ENCODE measurements around the gene BPTF. TPM values are rescaled to one million over a fixed set of nuclear protein-coding genes. Genes with fewer than 3 reads are reported as not detected.
"Not testable (repeated sequence)": the region's sequence is repeated elsewhere in the genome, so short reads cannot be mapped to it uniquely, and the experiment has no call there.

Gene BPTF
- total and polyA plus RNA-seq, 8 donors, result 75.4 to 137 (median 126) TPM

DNA sequence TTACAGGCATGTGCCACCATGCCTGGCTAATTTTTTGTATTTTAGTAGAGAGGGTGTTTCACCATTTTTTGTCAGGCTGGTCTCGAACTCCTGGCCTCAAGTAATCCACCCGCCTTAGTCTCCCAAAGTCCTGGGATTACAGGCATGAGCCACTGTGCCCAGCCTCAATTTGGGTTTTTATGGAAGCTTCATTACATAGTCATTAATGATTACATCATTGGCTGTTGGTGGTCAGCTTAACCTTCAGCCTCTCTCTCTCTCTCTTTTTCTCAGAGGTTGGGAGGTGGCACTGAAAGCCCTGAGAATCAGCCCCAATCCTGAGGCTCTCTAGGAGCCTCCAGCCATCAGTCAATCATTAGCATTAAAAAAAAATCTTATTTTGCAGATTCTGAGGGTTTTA is 125.6 kb downstream of the BPTF start:
- DNase-seq, result no peak
- Histone ChIP-seq H3K27ac (no peak overlapping the region), H3K27me3 (no peaks in the 10 kb centered on the region), H3K4me3 (no peak overlapping the region), H3K9me3 (no peaks in the 10 kb centered on the region), H3K36me3 (peaks cover 0 to 93% of the 10 kb centered on the region in 2 donors), H3K4me1 (no peaks in the 10 kb centered on the region)
- TF ChIP-seq, protein P1, sequence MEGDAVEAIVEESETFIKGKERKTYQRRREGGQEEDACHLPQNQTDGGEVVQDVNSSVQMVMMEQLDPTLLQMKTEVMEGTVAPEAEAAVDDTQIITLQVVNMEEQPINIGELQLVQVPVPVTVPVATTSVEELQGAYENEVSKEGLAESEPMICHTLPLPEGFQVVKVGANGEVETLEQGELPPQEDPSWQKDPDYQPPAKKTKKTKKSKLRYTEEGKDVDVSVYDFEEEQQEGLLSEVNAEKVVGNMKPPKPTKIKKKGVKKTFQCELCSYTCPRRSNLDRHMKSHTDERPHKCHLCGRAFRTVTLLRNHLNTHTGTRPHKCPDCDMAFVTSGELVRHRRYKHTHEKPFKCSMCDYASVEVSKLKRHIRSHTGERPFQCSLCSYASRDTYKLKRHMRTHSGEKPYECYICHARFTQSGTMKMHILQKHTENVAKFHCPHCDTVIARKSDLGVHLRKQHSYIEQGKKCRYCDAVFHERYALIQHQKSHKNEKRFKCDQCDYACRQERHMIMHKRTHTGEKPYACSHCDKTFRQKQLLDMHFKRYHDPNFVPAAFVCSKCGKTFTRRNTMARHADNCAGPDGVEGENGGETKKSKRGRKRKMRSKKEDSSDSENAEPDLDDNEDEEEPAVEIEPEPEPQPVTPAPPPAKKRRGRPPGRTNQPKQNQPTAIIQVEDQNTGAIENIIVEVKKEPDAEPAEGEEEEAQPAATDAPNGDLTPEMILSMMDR (IDR thresholded peaks at IDR 0.05), result no peak
- intact Hi-C loops (cut with DNase I), result no loop called here
- no peak for ATAC-seq

DNA sequence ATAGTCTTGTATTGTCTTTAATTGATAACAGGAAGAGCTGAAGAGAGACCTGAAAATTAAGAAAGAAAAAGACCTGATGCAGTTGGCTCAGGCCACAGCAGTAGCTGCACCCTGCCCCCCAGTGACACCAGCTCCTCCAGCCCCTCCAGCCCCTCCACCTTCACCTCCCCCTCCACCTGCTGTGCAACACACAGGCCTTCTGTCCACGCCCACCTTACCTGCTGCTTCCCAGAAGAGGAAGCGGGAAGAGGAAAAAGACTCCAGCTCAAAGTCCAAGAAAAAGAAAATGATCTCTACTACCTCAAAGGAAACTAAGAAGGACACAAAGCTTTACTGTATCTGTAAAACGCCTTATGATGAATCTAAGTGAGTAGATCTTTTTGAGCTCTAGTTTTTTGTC is 134.2 kb downstream of the BPTF start:
- TF ChIP-seq, protein P1 (IDR thresholded peaks at IDR 0.05), result no peak
- Histone ChIP-seq H3K4me3 (no peak overlapping the region), H3K4me1 (peaks cover 0 to 5% of the 10 kb centered on the region in 2 donors), H3K9me3 (no peaks in the 10 kb centered on the region), H3K27ac (no peak overlapping the region), H3K27me3 (no peaks in the 10 kb centered on the region), H3K36me3 (peaks cover 0 to 67% of the 10 kb centered on the region in 2 donors)
- DNase-seq (no peak), ATAC-seq (no peak)
- intact Hi-C loops (cut with DNase I), result no loop called here

- H3K27me3 ChIP-seq; intact Hi-C loops (cut with DNase I); H3K4me1 ChIP-seq; H3K27ac ChIP-seq; H3K9me3 ChIP-seq; ATAC-seq; H3K4me3 ChIP-seq: not testable (repeated sequence)
- DNase-seq, result peak in 2 of 4 donors; percentile 42 to 60
- peaks cover 0 to 73% of the 10 kb centered on the region in 2 donors for H3K36me3 ChIP-seq
Measured at GRCh38 chr17:67960276-67960675, 135.0 kb downstream of the BPTF start.

GRCh38 chr17:67962156-67962555 is 136.9 kb downstream of the BPTF start:
- DNase-seq; ATAC-seq; intact Hi-C loops (cut with DNase I): not testable (repeated sequence)

DNA sequence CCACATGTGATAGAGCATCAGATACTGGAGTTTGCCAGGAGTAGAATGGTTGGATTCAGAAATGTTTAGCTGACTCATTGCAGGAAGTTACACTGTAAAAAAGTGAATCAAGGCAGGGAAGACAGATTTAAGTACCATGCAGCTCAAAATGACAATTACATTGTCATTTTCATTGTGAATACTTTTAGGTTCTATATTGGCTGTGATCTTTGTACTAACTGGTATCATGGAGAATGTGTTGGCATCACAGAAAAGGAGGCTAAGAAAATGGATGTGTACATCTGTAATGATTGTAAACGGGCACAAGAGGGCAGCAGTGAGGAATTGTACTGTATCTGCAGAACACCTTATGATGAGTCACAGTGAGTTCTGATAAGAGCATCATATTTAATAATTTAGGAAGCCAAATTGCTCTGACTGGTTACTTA is 137.9 kb downstream of the BPTF start:
- H3K27me3 ChIP-seq; H3K9me3 ChIP-seq; H3K4me1 ChIP-seq; H3K4me3 ChIP-seq; H3K27ac ChIP-seq; intact Hi-C loops (cut with DNase I): not testable (repeated sequence)
- ATAC-seq (peak; percentile 98), DNase-seq (peak in 3 of 4 donors; percentile 31 to 65 (median 38))
- TF ChIP-seq, protein P1 (IDR thresholded peaks at IDR 0.05), result peak; percentile 63 to 68
- peaks cover 0 to 78% of the 10 kb centered on the region in 2 donors for H3K36me3 ChIP-seq

More at GRCh38 chr17:67962156-67962555, 136.9 kb downstream of the BPTF start:
- H3K27me3 ChIP-seq, H3K27ac ChIP-seq, H3K9me3 ChIP-seq, H3K4me3 ChIP-seq, H3K4me1 ChIP-seq: not testable (repeated sequence)
- peaks cover 0 to 78% of the 10 kb centered on the region in 2 donors for H3K36me3 ChIP-seq

GRCh38 chr17:67970783-67971182 is 145.5 kb downstream of the BPTF start:
- Histone ChIP-seq H3K9me3 (no peaks in the 10 kb centered on the region), H3K4me1 (no peaks in the 10 kb centered on the region), H3K36me3 (peaks cover 0 to 72% of the 10 kb centered on the region in 2 donors), H3K27ac (no peak overlapping the region), H3K4me3 (no peak overlapping the region), H3K27me3 (no peaks in the 10 kb centered on the region)
- ATAC-seq, result no peak
- intact Hi-C loops (cut with DNase I), result no loop called here
- TF ChIP-seq, protein P1 (IDR thresholded peaks at IDR 0.05), result no peak
- DNase-seq, result no peak

All from left lung (tissue), 10 donors.